Skeletal muscle cell (primary cell): Measurements from ENCODE around the gene LIX1.
"Not testable (repeated sequence)": the region's sequence is repeated elsewhere in the genome, so short reads cannot be mapped to it uniquely, and the experiment has no call there.

Experiments
- DNase-seq: peaks from one replicate; pipeline ENCODE4 v3.0.0-alpha.2; 2010; ENCODE audit warnings: low read depth
- H3K4me3 ChIP-seq: 2 replicates; pipeline ENCODE4 v1.5.1; 2011; ENCODE audit warnings: low read depth, mild to moderate bottlenecking, control low read depth, low read length, moderate library complexity

The LIX1 gene

GRCh38 chr5:97142521-97143254 lies at the start of gene LIX1:
Gene LIX1 (minus strand): TSS chr5:97142611. CDS start chr5:97142576, 35 bp downstream.
- peak; percentile 22 for DNase-seq
- no peak within 1 kb of the TSS for H3K4me3 ChIP-seq

GRCh38 chr5:97191893-97192292 lies 49.5 kb upstream of the LIX1 start:
- no peak overlapping the region for H3K4me3 ChIP-seq
- no peak for DNase-seq

GRCh38 chr5:97189523-97189922 lies 47.1 kb upstream of the LIX1 start:
- H3K4me3 ChIP-seq, DNase-seq: not testable (repeated sequence)

- no peak for DNase-seq
- peak overlapping the region; percentile 93 for H3K4me3 ChIP-seq
These were observed 41.5 kb upstream of the LIX1 start for GRCh38 chr5:97183930-97184213.

GRCh38 chr5:97183100-97183929 lies 40.9 kb upstream of the LIX1 start, which contains the start of gene RIOK2:
Gene RIOK2 (minus strand): TSS chr5:97183247. CDS start chr5:97183191, 56 bp downstream.
- peak; percentile 80 for DNase-seq
- H3K4me3 ChIP-seq = peak within 1 kb of the TSS; percentile 93

GRCh38 chr5:97182571-97183099 lies 40.2 kb upstream of the LIX1 start:
- DNase-seq = no peak
- H3K4me3 ChIP-seq = peak overlapping the region; percentile 93

GRCh38 chr5:97181856-97182545 lies 39.6 kb upstream of the LIX1 start:
- H3K4me3 ChIP-seq = peak overlapping the region; percentile 93
- DNase-seq = no peak

GRCh38 chr5:97179457-97179856 lies 37.0 kb upstream of the LIX1 start:
- H3K4me3 ChIP-seq, DNase-seq: not testable (repeated sequence)

GRCh38 chr5:97172227-97172626 lies 29.8 kb upstream of the LIX1 start:
- no peak for DNase-seq
- H3K4me3 ChIP-seq = no peak overlapping the region

- no peak for DNase-seq
- no peak overlapping the region for H3K4me3 ChIP-seq
These were observed 29.3 kb upstream of the LIX1 start for GRCh38 chr5:97171703-97172102.

GRCh38 chr5:97167435-97167834 lies 25.0 kb upstream of the LIX1 start:
- no peak for DNase-seq
- H3K4me3 ChIP-seq = no peak overlapping the region

GRCh38 chr5:97165726-97166125 lies 23.3 kb upstream of the LIX1 start:
- no peak for DNase-seq

GRCh38 chr5:97164846-97165245 lies 22.4 kb upstream of the LIX1 start:
- DNase-seq = no peak
- H3K4me3 ChIP-seq = no peak overlapping the region

More at GRCh38 chr5:97165726-97166125, 23.3 kb upstream of the LIX1 start:
- H3K4me3 ChIP-seq = no peak overlapping the region

- no peak for DNase-seq
- H3K4me3 ChIP-seq = no peak overlapping the region
These were observed 21.4 kb upstream of the LIX1 start for GRCh38 chr5:97163790-97164285.

- no peak for DNase-seq
These were observed 21.0 kb upstream of the LIX1 start for GRCh38 chr5:97163360-97163764.

GRCh38 chr5:97162045-97162444 lies 19.6 kb upstream of the LIX1 start:
- no peak overlapping the region for H3K4me3 ChIP-seq
- peak; percentile 34 for DNase-seq

More at GRCh38 chr5:97163360-97163764, 21.0 kb upstream of the LIX1 start:
- no peak overlapping the region for H3K4me3 ChIP-seq

GRCh38 chr5:97157689-97158088 lies 15.3 kb upstream of the LIX1 start:
- DNase-seq = no peak
- no peak overlapping the region for H3K4me3 ChIP-seq

GRCh38 chr5:97151370-97151769 lies 9.0 kb upstream of the LIX1 start:
- H3K4me3 ChIP-seq = no peak overlapping the region
- no peak for DNase-seq

GRCh38 chr5:97150401-97150800 lies 8.0 kb upstream of the LIX1 start:
- H3K4me3 ChIP-seq = no peak overlapping the region
- DNase-seq = no peak

- no peak for DNase-seq
- no peak overlapping the region for H3K4me3 ChIP-seq
These were observed 7.3 kb upstream of the LIX1 start for GRCh38 chr5:97149709-97150108.
